HEK293T (cell line): ENCODE measurements around the gene OPRM1.

ENCODE experiments used
- CTCF ChIA-PET: fragments of 350-600 bp; formaldehyde crosslinking; extraction: SDS; loops from one replicate; lab custom pipeline; 2021; ENCODE audit warnings: antibody characterized with exemption, inconsistent platforms; lab: Yijun Ruan, JAX
- POLR2A ChIA-PET: fragments of 350-600 bp; formaldehyde crosslinking; extraction: SDS; loops from one replicate; lab custom pipeline; 2020; ENCODE audit warnings: antibody characterized with exemption, inconsistent platforms; lab: Yijun Ruan, JAX
- DNase-seq: peaks from one replicate; pipeline ENCODE4 v3.0.0; 2012; ENCODE audit warnings: mixed read lengths; ENCODE audit errors: extremely low spot score
- ARNT ChIP-seq: fragments of 450-650 bp; IDR thresholded peaks from 2 replicates; pipeline ENCODE4 v1.6.1; 2017; ENCODE audit warnings: mild to moderate bottlenecking
- BHLHE40 ChIP-seq: fragments of 450-650 bp; IDR thresholded peaks from 2 replicates; pipeline ENCODE4 v1.6.1; 2016; ENCODE audit warnings: mild to moderate bottlenecking, moderate library complexity, borderline replicate concordance
- CTBP1 ChIP-seq: fragments of 450-650 bp; IDR thresholded peaks from 2 replicates; pipeline ENCODE4 v1.6.1; 2016; ENCODE audit warnings: borderline replicate concordance
- ELF4 ChIP-seq: fragments of 450-650 bp; IDR thresholded peaks from 2 replicates; pipeline ENCODE4 v1.6.1; 2017; ENCODE audit warnings: antibody characterized with exemption
- FOXA1 ChIP-seq: fragments of 450-650 bp; IDR thresholded peaks from 2 replicates; pipeline ENCODE4 v1.6.1; 2016; ENCODE audit warnings: mild to moderate bottlenecking
- FOXK2 ChIP-seq: fragments of 450-650 bp; IDR thresholded peaks from 2 replicates; pipeline ENCODE4 v1.6.1; 2016; ENCODE audit warnings: mild to moderate bottlenecking
- FOXM1 ChIP-seq: fragments of 450-650 bp; IDR thresholded peaks from 2 replicates; pipeline ENCODE4 v1.6.1; 2017; ENCODE audit warnings: mild to moderate bottlenecking, borderline replicate concordance
- HDGF ChIP-seq: fragments of 450-650 bp; IDR thresholded peaks from 2 replicates; pipeline ENCODE4 v1.6.1; 2017; ENCODE audit warnings: antibody characterized with exemption, borderline replicate concordance
- L3MBTL2 ChIP-seq: fragments of 450-650 bp; conservative IDR thresholded peaks from 2 replicates; pipeline ENCODE4 v1.6.1; 2016; ENCODE audit warnings: mild to moderate bottlenecking
- LEF1 ChIP-seq: fragments of 450-650 bp; IDR thresholded peaks from 2 replicates; pipeline ENCODE4 v1.6.1; 2017; ENCODE audit warnings: mild to moderate bottlenecking, borderline replicate concordance
- NFRKB ChIP-seq: fragments of 450-650 bp; IDR thresholded peaks from 2 replicates; pipeline ENCODE4 v1.6.1; 2016; ENCODE audit warnings: mild to moderate bottlenecking, moderate library complexity
- PKNOX1 ChIP-seq: fragments of 450-650 bp; IDR thresholded peaks from 2 replicates; pipeline ENCODE4 v1.6.1; 2016
- SP1 ChIP-seq: fragments of 450-650 bp; IDR thresholded peaks from 2 replicates; pipeline ENCODE4 v1.6.1; 2017
- SUZ12 ChIP-seq: fragments of 450-650 bp; IDR thresholded peaks from 2 replicates; pipeline ENCODE4 v1.6.1; 2016; ENCODE audit warnings: mild to moderate bottlenecking
- TARDBP ChIP-seq: fragments of 450-650 bp; IDR thresholded peaks from 2 replicates; pipeline ENCODE4 v1.6.1; 2016
- ZNF384 ChIP-seq: fragments of 450-650 bp; IDR thresholded peaks from 2 replicates; pipeline ENCODE4 v1.6.1; 2016

OPRM1 gene

GRCh38 chr6:154039231-154039842 is at the start of gene OPRM1:
Gene OPRM1 (plus strand): TSS chr6:154039240. CDS start chr6:154039545, 305 bp downstream.
- CTCF ChIA-PET: no interaction called here
- peak; percentile 73 for DNase-seq
- TF ChIP-seq FOXK2 (no peak), CTBP1 (no peak), FOXM1 (no peak), HDGF (no peak), LEF1 (no peak), ARNT (no peak), NFRKB (no peak), FOXA1 (no peak), PKNOX1 (no peak), BHLHE40 (no peak), SP1 (no peak), ELF4 (no peak), L3MBTL2 (no peak), TARDBP (no peak), SUZ12 (no peak), ZNF384 (no peak)
- POLR2A ChIA-PET: no interaction called here

- DNase-seq: no peak
- TF ChIP-seq HDGF: no peak
- no peak for TF ChIP-seq L3MBTL2
- TF ChIP-seq SUZ12: no peak
- TF ChIP-seq FOXA1: no peak
- TF ChIP-seq ARNT: no peak
- no peak for TF ChIP-seq SP1
- TF ChIP-seq PKNOX1: no peak
- TF ChIP-seq ZNF384: no peak
- no peak for TF ChIP-seq LEF1
- no peak for TF ChIP-seq ELF4
- no peak for TF ChIP-seq TARDBP
- TF ChIP-seq NFRKB: no peak
- no peak for TF ChIP-seq CTBP1
- no peak for TF ChIP-seq FOXM1
- no peak for TF ChIP-seq FOXK2
- ChIA-PET POLR2A (no interaction called here), CTCF (no interaction called here)
Measured at GRCh38 chr6:153989989-153990388, 49.1 kb upstream of the OPRM1 start.

DNA sequence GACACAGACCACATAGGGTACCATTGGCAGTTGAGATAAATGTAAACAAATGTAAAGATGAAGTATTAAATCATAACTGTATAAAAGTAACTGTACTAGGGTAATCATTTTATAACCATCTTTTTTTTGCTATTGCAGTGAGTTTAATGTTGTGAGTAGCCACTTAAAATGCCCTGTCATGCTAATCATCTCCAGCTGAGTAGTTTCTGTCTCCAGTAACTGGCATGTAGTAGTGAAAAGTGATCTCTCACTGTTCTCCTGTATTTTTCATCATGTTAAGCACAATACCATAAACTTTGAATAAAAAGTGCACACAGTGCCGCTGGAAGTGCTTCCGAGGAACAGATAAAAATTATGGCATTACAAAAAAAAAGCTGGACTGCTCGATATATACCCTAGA is 45.0 kb upstream of the OPRM1 start:
- DNase-seq: no peak
- POLR2A ChIA-PET: no interaction called here
- TF ChIP-seq FOXK2: no peak
- no peak for TF ChIP-seq FOXA1
- no peak for TF ChIP-seq CTBP1
- TF ChIP-seq NFRKB: no peak
- no peak for TF ChIP-seq LEF1
- TF ChIP-seq HDGF: no peak
- no peak for TF ChIP-seq SUZ12
- TF ChIP-seq PKNOX1: no peak
- TF ChIP-seq SP1: no peak
- no peak for TF ChIP-seq L3MBTL2
- no peak for TF ChIP-seq ELF4
- TF ChIP-seq BHLHE40: no peak
- TF ChIP-seq TARDBP: no peak
- no peak for TF ChIP-seq FOXM1
- TF ChIP-seq ZNF384: no peak
- TF ChIP-seq ARNT: no peak
- CTCF ChIA-PET: no interaction called here

DNA sequence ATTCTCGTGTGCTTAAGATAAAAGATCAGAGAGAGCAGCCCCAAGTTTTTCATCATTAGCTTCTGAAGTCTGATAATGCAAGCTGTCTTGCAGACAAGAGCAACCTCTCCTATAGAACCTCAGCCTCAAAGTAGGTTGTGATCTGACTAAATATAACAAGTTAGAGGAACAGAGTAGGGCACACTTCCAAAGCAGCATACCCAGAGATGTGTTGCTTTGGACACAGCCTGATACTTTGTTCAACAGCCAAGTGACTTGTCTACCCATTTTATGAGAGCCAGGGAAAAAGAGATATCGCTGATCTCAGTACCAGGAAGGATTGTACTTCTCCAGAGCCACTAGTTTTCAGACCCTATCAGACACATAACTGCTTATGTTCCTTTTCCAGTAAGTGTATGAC is 44.2 kb upstream of the OPRM1 start:
- DNase-seq: no peak
- POLR2A ChIA-PET: no interaction called here
- CTCF ChIA-PET: no interaction called here
- TF ChIP-seq TARDBP: no peak
- no peak for TF ChIP-seq HDGF
- TF ChIP-seq SUZ12: no peak

DNA sequence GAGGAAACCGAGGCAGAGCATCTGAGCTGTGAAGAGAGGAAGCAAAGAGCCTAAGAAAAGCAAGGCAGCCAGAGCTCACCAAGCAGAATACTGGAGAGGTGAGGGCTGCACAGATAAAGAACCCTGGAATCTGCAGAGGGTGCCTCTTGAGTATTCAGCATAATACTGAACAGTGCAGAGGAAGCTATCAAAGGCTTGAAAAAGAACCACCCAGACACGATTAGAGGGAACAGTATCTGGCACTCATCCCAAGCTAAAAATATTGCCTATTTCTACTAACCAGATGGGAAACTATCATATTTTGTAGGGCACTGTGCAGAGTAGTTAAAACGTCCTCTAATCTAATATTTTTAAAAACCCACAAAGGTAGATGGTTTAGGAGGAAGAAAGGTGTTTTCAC is 41.8 kb upstream of the OPRM1 start:
- no peak for DNase-seq
- ChIA-PET CTCF (no interaction called here), POLR2A (no interaction called here)
- TF ChIP-seq ARNT: no peak
- TF ChIP-seq SUZ12: no peak
- no peak for TF ChIP-seq PKNOX1
- no peak for TF ChIP-seq ZNF384
- no peak for TF ChIP-seq BHLHE40
- TF ChIP-seq L3MBTL2: no peak
- TF ChIP-seq HDGF: no peak
- no peak for TF ChIP-seq FOXM1
- TF ChIP-seq NFRKB: no peak
- TF ChIP-seq SP1: no peak
- no peak for TF ChIP-seq CTBP1
- no peak for TF ChIP-seq TARDBP
- no peak for TF ChIP-seq FOXA1
- no peak for TF ChIP-seq FOXK2
- no peak for TF ChIP-seq LEF1
- TF ChIP-seq ELF4: no peak
